ENCODE measurements around the gene ADAMTS9.

DNA sequence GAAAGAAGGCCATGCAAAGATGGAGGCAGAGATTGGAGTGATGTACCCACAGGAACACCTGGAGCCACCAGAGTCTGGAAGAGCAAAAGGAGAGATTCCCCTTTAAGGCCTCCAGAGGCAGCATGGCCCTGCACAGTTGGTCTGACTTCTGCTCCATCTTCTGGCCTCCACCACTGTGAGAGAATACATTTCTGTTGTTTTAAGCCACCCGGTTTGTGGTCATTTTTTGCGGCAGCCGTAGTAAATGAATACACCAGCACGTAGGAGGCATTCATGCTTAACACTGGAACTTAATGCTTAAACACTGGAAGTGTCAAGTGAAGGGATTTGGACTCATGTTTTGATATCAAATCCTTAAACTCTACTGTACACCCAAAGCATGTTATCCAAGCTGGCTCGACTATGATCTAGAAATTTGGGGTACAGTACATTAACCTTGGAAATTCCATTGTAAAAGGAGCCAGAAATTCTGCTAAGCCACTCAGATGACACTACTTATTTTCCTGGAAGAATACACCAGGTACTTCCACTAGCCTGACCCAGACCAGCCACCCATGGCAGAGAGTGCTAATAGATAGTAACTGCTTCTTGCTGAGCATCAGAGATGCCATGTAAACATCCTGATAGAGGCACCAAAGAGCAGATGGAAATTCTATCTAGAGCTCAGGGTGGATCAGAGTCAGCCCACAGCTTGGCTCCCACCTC, 190.9 kb downstream of the ADAMTS9 start:
- TF ChIP-seq, protein P1, sequence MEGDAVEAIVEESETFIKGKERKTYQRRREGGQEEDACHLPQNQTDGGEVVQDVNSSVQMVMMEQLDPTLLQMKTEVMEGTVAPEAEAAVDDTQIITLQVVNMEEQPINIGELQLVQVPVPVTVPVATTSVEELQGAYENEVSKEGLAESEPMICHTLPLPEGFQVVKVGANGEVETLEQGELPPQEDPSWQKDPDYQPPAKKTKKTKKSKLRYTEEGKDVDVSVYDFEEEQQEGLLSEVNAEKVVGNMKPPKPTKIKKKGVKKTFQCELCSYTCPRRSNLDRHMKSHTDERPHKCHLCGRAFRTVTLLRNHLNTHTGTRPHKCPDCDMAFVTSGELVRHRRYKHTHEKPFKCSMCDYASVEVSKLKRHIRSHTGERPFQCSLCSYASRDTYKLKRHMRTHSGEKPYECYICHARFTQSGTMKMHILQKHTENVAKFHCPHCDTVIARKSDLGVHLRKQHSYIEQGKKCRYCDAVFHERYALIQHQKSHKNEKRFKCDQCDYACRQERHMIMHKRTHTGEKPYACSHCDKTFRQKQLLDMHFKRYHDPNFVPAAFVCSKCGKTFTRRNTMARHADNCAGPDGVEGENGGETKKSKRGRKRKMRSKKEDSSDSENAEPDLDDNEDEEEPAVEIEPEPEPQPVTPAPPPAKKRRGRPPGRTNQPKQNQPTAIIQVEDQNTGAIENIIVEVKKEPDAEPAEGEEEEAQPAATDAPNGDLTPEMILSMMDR (IDR thresholded peaks at IDR 0.05) = no peak
- TF ChIP-seq POLR2A (IDR thresholded peaks at IDR 0.05) = no peak
